Measurements from ENCODE around the gene MLLT3.

- no peak for TF ChIP-seq EZH2 (IDR thresholded peaks at IDR 0.05; ENCODE audit: low read depth)
- TF ChIP-seq CTCF (conservative IDR thresholded peaks at IDR 0.05), result no peak
Measured at GRCh38 chr9:20427359-20427758, 194.9 kb downstream of the MLLT3 start.
